Hepatic stellate cell (primary cell): Measurements from ENCODE around the gene CYYR1.
"Not testable (repeated sequence)": the region's sequence is repeated elsewhere in the genome, so short reads cannot be mapped to it uniquely, and the experiment has no call there.

Source experiments
- DNase-seq: peaks from one replicate; pipeline ENCODE4 v3.0.0; 2011; ENCODE audit warnings: low spot score

Gene CYYR1

DNA sequence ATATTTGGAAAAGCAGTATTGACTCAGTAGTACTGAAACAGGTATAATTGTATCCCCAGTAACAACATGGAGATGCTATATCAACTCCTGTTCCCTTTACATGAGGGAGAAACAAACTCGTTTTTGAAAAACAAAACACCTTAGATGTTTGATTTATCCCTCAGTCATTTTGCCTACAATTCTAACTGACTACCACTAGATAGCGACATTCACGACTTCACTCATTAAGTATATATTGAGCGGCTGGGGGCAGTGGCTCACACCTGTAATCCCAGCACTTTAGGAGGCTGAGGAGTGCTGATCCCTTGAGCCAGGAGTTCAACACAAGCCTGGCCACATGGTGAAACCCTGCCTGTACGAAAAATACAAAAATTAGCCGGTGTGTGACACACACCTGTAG, 83.3 kb downstream of the CYYR1 start:
- no peak for DNase-seq

DNA sequence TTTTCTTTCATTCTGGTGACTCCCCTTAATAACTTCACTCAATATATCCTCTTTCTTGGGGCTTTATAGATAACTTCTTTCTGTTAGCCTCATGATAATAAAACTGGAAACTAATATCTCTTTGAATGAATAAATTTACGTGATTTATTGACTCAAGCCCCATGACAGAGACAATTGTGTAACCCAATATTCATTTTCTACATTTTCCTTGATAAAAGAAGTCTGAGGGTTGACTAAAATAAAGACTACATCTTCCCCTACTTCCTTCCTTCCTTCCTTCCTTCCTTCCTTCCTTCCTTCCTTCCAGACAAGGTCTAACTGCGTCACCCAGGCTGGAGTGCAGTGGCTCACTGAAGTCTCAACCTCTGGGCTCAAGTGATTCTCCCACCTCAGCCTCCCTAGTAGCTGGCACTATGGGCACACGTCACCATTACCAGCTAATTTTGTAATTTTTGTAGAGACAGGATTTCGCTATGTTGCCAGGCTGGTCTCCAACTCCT, 85.1 kb downstream of the CYYR1 start:
- DNase-seq, result no peak

DNA sequence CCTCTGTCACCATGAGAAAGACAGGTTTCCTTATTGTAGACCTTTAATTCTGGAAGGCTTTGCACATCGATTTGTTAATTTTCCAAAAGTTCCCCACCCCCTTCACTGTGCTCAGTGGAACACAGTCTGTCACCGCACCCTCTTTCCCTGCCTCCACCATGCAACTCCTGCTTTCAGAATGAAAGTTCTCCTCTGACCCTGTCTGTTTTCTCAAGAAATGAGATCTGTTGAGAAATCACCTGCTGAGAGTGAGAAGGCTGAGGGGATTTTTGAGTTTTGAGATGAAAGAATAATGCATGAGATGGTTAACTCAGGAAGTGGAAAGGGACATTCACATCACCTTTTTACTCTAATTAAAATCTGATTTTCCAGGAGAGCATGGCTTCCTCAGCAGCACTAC, 99.6 kb downstream of the CYYR1 start:
- no peak for DNase-seq

DNA sequence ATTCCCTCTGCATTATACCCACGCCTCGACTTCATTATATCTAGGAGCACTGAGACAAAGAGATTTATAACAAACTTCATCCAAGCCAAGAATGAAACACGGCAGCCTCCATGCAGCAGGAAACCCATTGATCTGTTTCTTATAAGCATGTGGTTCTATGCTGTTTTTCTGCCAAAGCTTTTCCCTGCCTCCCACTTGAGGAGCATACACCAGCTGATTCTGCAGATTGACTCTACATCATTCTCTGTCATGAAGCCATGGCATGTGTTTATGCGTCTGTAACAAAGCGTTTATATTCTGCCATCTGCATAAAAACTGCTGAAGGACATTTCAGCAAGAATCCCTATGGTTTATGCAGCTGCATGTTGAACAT, 102.0 kb downstream of the CYYR1 start:
- DNase-seq, result no peak

DNA sequence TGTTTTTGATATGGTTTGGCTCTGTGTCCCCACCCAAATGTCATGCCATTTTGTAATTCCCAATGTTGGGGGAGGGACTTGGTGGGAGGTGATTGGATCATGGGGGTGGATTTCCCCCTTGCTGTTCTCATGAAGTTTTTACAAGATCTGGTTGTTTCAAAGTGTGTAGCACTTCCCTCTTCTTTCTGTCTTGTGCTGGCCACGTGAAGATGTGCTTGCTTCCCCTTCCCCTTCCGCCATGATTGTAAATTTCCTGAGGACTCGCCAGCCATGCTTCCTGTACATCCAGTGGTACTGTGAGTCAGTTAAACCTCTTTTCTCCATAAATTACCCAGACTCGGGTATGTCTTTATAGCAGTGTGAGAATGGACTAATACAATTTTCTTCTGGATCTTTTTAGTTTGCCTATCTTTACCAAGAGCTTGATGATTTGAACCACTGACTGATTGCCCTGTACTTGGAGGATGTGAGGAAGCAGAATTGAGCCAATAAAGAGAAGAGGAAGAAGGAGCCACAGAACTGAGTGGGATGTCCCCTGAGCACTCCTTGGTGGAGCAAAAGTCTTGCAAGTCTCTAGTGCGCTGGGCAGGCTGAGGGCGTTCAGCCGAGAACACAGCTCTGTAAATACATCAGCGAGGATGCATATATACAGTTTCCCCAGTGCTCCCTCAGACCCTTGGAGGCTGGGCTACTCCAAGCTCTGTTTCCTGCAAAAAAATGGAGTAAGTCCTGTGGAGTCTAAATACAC, 102.6 kb downstream of the CYYR1 start:
- DNase-seq, result no peak

DNA sequence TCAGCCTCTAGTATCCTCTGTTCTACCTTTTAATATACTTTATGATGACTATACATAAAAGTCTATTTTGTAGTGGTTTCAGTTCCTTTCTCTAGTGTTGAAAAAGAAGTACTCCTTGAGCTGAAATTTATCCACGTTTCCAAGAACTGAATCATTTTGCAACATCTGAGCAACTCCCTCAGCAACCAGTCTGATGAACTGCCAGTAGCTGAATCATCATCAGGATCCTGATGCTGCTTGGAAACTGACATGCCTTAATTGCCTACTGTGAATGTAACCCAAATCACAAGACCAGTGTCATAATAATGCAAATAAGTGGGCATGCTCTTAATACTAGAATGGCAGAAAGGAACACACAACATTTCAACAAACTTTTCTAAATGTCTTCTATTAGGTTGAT, 103.3 kb downstream of the CYYR1 start:
- peak; percentile 3 for DNase-seq

DNA sequence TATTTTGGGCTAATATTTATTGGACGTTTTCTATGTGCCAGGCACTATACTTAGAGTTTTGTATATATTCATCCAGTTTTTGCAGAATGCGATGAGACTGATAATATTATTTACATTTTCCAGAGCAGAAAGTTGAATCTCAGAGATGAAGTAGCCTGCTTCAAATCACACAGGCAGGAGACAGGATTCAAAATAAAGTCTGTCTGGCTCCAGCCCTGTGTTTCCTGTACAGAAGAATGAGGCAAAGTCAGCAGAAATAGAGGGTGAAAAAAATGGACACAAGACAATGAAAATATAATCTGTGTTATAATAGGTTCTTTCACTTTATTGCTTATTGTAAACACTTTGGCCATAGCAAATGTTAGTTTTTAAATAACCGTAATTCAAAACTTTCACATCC, 107.2 kb downstream of the CYYR1 start:
- DNase-seq, result no peak

DNA sequence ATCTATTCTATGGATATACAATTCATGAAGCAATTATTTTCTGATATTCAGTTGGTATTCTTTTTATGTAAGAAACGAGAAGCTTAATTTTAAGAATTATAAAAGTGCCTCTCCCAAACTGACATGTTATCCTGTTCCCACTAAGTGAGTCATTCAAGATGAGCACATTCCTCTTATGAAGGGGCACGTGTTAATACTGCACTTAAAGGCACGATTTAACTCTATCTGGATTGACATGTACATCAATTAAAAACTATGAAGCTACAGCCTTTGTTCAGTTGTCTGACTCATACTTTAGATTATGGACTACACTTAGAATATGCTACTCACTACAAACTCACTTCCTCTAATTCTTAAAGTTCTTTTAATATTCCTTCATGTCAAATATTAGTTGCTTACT, 111.6 kb downstream of the CYYR1 start:
- no peak for DNase-seq

DNA sequence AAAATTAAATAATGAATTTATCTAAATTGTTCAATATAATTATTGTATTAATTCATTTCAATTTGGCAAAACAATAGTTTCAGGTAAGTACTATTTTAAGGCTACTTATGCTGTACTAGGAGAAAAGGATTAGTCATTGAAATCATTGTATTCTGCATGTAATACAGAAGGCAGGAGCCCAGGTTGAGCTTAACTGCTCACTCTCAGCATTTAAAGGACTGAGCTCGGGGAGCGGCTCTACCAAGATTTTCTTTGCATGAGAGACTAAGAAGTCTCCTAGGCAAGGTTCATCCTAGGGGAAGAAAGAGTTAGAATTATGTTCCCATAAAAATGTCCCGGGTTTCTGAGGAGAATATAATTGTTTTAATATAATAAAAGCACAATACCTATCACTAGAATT, 112.5 kb downstream of the CYYR1 start:
- DNase-seq, result no peak

DNA sequence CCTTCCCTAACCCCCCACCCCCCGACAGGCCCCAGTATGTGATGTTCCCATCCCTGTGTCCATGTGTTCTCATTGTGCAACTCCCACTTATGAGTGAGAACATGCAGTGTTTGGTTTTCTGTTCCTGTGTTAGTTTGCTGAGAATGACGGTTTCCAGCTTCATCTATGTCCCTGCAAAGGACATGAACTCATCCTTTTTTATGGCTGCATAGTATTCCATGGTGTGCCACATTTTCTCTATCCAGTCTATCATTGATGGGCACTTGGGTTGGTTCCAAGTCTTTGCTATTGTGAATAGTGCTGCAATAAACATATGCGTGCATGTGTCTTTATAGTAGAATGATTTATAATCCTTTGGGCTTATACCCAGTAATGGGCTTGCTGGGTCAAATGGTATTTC, 114.2 kb downstream of the CYYR1 start:
- not testable (repeated sequence) for DNase-seq

DNA sequence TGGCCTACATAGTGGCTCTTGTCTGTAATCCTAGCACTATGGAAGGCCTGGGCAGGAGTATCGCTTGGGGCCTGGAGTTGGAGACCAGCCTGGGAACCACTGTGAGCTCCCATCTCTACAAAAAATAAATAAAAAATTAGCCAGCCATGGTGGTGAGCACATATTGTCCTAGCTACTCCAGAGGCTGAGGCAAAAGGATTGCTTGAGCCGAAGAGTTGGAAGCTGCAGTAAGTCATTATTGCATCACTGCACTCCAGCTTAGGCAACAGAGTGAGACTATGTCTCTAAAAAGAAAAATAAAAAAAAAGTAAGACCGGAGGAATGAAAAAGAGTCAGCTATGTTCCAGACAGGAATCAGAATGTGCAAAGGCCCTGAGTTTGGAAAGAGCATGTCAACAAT, 115.3 kb downstream of the CYYR1 start:
- DNase-seq, result no peak

DNA sequence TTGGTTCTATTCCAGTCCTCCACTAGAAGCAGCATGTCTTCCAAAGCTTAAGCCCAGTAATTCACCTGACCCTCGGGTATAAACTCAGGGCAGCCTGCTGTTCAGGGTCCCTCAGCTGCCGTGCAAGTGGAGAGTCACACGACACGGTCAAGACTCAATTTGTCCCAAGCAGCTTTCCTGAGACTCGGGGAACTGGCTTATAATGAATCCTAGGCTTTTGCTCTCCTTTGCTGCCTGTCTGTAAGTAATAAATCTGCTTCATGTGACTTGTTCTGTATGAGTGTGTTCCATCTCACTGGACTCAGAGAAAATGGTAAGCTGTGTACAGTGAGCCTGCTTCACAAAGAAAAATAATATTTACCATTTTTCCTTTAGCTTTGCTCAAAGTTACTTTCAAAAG, 119.8 kb downstream of the CYYR1 start:
- no peak for DNase-seq

DNA sequence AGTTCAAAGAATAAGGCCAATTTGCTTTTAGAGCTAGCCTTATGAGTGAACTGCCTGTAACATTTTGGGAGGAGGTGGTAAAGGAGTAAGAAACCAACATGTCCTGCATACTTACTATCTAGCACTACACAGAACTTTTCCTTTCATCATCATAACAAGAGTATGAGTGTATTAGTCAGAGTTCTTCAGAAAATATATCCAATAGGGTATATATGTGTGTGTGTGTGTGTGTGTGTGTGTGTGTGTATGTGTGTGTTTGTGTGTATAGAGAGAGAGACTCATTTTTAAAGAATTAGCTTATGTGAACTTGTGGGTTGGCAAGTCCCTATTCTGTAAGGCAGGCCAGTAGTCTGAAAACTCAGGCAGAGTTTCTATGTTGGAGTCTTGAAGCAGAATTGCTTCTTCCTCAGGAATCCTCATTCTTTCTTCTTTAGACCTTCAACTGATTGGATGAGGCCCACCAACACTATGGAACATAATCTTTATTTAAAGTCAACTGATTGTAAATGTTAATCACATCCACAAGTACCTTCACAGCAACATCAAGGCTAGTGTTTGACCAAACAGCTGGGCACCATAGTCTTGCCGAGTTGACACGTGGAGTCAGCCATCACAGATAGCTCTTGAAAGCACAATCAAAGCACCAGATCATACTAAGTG, 121.9 kb downstream of the CYYR1 start:
- no peak for DNase-seq

DNA sequence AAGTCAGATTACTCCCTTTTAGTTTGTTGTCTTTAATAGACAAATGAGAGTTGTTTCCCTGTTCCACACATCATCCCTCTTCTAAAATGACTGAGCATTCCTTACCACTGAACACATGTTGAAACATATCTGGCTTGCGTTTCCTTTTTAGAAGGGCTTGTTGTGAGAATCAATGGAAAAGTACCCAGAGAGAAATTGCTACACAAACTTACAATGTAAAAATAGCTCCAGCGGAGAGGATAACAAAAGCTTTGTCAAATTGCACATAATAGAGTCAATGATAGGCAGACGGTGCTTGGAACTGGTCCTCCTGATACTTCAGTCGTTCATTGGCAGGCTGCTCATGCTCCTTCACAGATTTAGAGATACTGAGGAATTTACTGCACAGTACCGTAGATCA, 123.9 kb downstream of the CYYR1 start:
- DNase-seq, result peak; percentile 25

DNA sequence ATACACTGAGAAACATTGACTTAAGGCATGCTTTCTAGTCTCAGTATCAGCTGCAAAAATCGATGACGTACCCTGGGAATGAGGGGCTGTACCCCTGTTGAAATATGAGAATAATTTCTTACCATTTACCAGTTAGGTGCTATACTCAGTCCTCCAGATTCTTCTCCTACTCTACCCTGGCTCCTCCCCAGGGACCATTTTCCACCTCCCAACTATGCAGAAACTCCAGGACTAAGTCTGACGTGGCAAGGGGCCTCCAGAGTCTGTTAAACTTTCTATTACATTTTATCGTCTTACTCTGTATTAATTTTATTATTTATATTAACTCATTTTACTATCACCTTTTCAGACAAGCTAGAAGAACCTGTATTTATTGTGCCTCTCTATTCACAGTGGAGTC, 124.3 kb downstream of the CYYR1 start:
- DNase-seq, result peak; percentile 17

DNA sequence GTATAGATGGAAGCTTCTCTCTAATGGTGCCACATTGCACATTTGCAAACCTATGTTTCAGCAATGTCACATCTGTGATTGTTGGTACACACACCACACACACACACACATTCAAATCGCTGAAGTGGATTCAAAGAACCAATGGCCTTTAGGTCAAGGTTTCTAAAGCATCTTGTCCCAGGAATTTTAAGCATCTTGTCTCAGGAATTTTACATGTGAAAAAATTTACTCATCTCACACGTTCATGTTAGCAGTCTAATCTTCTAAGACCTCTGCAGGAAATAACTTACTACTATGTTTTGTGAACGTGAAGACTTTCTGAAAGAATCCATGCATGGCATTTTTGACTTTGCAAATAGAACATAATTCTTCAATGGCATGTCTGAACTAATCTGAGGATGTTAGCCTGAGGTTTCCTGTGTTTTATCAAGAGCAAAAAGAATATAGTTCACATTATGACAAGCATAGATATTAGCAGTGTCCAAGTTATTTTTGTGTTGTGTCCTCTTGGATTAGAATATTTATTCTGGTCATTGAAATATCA, 125.1 kb downstream of the CYYR1 start:
- no peak for DNase-seq

DNA sequence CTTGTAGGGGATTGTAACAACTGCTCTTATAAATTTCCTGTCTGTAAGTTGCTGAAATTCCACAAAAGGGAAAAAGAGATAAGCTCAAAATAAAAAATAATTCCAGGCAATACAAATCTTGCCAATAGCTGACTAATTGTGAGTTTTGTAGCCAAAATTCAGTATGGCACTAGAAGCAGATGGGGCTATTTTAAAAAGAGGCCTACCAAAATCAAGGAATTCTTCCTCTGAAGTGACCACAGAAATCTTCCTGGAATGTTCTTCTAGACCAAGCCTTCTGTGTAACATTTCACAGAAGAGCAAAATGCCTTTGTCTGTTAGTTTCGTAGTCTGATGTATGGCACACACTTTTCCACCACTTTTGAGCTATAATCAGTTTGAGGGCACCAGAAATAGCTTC, 127.6 kb downstream of the CYYR1 start:
- peak; percentile 15 for DNase-seq

DNA sequence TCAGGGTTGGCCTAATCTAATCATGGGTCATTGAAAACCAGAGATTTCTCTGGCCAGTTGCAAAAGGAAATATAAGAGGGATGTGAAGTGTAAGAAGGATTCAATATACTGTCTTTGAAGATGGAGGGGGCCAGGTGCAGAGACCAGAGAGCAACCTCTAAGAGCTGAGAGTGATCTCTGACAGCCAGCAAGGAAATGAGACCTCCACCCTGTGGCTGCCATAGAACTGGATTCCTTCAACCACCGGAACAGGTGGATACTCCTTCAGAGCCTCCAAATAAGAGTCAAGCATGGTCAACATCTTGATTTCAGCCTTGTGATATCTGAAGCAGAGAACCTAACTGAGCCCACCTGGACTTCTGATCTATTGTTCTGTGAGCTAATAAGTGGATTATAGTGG, 128.4 kb downstream of the CYYR1 start:
- no peak for DNase-seq

DNA sequence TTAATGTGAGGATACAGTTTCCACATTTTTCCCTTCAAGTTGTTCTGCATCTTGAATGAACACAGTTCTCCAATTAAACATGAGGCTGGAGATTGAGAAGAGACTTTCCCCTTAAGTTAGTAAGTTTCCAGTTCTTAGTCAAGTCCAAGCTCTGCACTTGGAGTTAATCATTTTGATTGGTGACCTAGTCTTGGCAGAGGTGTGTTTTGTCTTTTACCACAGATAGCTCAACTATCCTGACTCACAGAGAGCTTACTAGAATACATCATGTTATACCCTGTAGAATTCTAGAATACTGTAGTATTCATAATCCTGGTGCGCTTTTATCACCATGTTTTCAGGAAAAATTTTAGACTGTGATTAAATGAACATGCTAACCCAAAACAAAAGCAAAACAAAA, 129.2 kb downstream of the CYYR1 start:
- DNase-seq, result no peak

DNA sequence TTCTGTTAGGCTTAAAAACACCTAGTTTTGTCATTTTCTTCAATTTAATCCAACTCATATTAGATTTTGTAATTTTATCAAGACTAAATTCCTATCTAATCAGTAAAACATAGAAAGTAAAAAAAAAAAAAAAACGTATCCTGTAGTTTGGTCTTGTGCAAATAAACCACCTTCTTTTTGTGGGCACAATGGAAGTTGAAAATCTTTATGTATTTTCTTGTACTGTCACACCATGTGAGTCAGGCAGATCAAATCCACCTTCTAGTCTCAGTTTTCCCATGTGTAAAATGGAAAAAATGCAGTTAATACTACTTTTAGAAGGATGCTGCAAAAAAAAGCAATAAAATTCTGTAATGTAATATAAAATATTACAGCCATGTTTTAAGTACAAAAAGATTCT, 129.8 kb downstream of the CYYR1 start:
- DNase-seq, result no peak

DNA sequence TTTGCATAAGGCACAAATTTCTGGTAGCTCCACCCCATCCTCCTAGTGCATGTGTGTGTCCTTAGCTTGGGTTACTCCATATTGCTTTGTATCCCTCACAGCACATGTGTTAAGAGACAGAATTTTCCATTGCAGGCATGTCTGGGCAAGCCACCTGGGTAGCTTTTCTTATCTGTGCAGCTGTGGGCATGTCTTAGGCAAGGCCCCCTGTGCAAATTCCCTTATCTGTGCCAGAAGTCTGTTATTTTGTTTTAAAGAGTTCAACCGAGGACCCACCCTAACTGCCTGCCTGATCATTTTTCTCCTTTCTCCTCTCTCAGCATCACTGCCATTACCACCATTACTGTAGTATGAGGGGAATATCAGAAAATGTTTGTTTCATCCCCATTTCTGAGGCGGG, 131.9 kb downstream of the CYYR1 start:
- DNase-seq, result no peak

DNA sequence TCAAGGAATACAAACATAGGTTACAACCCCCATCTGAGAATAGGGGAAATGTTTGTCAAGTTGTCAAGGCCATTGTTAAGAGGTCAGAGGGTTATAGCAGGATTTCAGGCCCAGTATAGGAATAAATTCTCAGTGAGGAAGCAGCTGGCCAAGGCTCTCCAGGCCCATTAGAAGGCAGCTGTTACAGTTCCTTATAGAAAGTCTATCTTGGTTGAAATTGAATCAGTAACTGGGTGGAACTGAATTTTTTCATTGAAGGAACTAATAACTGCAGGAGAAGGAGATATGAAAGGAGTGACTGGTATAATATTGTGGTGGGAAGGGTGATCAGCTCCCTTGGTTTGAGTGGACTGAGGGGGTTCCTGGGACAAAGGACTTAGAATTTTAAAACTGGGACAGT, 134.1 kb downstream of the CYYR1 start:
- no peak for DNase-seq

DNA sequence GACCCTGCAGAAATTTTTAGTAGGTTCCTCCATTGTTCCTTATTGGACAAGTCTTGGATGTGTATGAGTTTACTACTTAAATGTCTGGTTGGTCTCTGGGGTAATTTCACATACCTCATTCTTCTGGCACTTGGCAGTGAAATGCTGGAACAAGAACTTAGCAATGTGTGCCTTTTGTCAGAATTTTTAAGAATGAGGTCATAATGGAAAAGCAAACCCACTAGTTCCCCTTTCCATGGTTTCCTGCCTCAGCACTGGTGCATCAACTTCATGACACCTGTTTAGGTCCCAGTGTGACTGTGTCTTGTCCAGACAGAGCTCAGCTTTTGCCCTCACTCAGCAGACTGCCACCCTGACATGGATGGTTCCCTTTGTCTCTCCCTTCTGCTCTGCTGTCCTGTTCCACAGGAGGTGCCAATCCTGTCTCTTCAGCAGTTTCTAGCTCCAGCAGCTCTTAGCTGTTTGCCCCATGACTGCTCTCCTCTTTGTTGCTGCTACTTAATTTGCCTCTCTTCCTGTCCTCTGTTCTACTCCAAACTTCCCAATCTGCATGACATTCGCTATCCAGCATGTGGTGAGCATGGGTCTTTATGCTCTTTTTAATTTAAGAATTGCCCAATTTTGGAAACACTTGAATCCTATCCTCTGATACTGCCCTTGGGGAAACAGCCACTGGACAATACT, 135.6 kb downstream of the CYYR1 start:
- DNase-seq, result no peak
